ENCODE measurements around the gene GDPD5. TPM values are rescaled to one million over a fixed set of nuclear protein-coding genes. Genes with fewer than 3 reads are reported as not detected.

The GDPD5 gene
- total and polyA plus RNA-seq, 2 donors (not counting 3 experiments of a cell fraction or from before 2014, with no cell fraction given), result 60.2 to 79.2 TPM

- CTCF ChIA-PET, result interaction anchor here (0.5 to 1.9 kb wide), 4 partner anchors 13 to 113 kb away, joined by 3 to 12 read pairs (median 5); no protein-coding TSS in a partner anchor
- H2AFZ ChIP-seq (ENCODE audit: low read depth, low read length), result no peak overlapping the region
Measured at GRCh38 chr11:75431533-75432525, 93.9 kb downstream of the GDPD5 start.

More at GRCh38 chr11:75431533-75432525, 93.9 kb downstream of the GDPD5 start:
- H3K4me3 ChIP-seq (replicated peaks in 1 of 3; ENCODE audit: insufficient read depth in 1 of 3, low read depth in 1 of 3, low read length in 3 of 3), result no peak overlapping the region
- H3K9me3 ChIP-seq (replicated peaks; ENCODE audit: control insufficient read depth, insufficient read depth, low read length), result no peaks in the 10 kb centered on the region
- intact Hi-C loops (cut with micrococcal nuclease), result no loop called here
- H3K27me3 ChIP-seq (ENCODE audit: control insufficient read depth in 2 of 2, insufficient read depth in 2 of 2, low read length in 2 of 2), result peaks cover 26 to 29% of the 10 kb centered on the region in 2 experiments
- dilution Hi-C loops (cut with MboI; ENCODE audit: extremely low pct_ligation_motif_present, low sequenced_read_pairs), result no loop called here
- no peak overlapping the region for H3K27ac ChIP-seq (ENCODE audit: insufficient read depth, low read depth, low read length)
- peaks cover 0 to 19% of the 10 kb centered on the region in 2 experiments for H3K36me3 ChIP-seq (ENCODE audit: control insufficient read depth in 2 of 2, extremely low read depth in 1 of 2, insufficient read depth in 2 of 2, low read length in 2 of 2)
- POLR2A ChIA-PET, result no interaction called here
- FAIRE-seq, result no peak
- no peaks in the 10 kb centered on the region for H4K20me1 ChIP-seq (replicated peaks; ENCODE audit: control insufficient read depth, extremely low read depth, insufficient read depth, low read length)
- DNase-seq (ENCODE audit: low read depth, low spot score), result no peak
- H3K9ac ChIP-seq (replicated peaks; ENCODE audit: extremely low read depth, insufficient read depth, low read length), result no peak overlapping the region
- BruUV-seq (replicated peaks), result no TSS peak
- TF ChIP-seq MAX (IDR thresholded peaks at IDR 0.05; ENCODE audit: insufficient read depth, insufficient read length), result no peak
- TF ChIP-seq CTCF (IDR thresholded peaks at IDR 0.05; ENCODE audit: extremely low read depth in 1 of 2, insufficient read depth in 1 of 2, low read depth in 1 of 2, low read length in 2 of 2), result no peak
- no peak for TF ChIP-seq POLR2AphosphoS5 (IDR thresholded peaks at IDR 0.05; ENCODE audit: insufficient read depth, low read depth, low read length)
- no peak for TF ChIP-seq JUN (IDR thresholded peaks at IDR 0.05; ENCODE audit: borderline replicate concordance, insufficient read depth, insufficient read length, low read depth)
- TF ChIP-seq FOS (IDR thresholded peaks at IDR 0.05; ENCODE audit: borderline replicate concordance, insufficient read depth, low read length), result no peak
- TF ChIP-seq EZH2 (IDR thresholded peaks at IDR 0.05; ENCODE audit: borderline replicate concordance, low read depth, low read length, severe bottlenecking), result no peak
- no peak for TF ChIP-seq GATA2 (IDR thresholded peaks at IDR 0.05; ENCODE audit: insufficient read depth, insufficient read length, low read depth, low read length)
- TF ChIP-seq MYC (IDR thresholded peaks at IDR 0.05; ENCODE audit: low read depth, low read length), result no peak
- TF ChIP-seq POLR2A (IDR thresholded peaks at IDR 0.05; ENCODE audit: low read depth, low read length), result no peak
- H3K9me1 ChIP-seq (replicated peaks; ENCODE audit: control insufficient read depth, extremely low read depth, insufficient read depth, low read length), result no peaks in the 10 kb centered on the region
- no peaks in the 10 kb centered on the region for H3K79me2 ChIP-seq (ENCODE audit: control insufficient read depth, insufficient read depth, low read length)
- H3K4me1 ChIP-seq (ENCODE audit: control insufficient read depth, extremely low read depth, insufficient read depth, low read length), result peaks cover 9% of the 10 kb centered on the region
- no peak overlapping the region for H3K4me2 ChIP-seq (ENCODE audit: insufficient read depth, low read length)

Measured in endothelial cell of umbilical vein (primary cell).